GM18526 (cell line): Measurements from ENCODE around the gene CAST.

Source experiments
- POLR2A ChIP-seq: IDR thresholded peaks from 3 replicates; pipeline ENCODE4 v1.6.1; 2011; ENCODE audit not compliant: insufficient read length; ENCODE audit errors: extremely low read depth

Gene CAST

GRCh38 chr5:96822686-96823459 lies 160.7 kb downstream of the CAST start:
- TF ChIP-seq POLR2A = no peak

- TF ChIP-seq POLR2A = no peak
These were observed 161.8 kb downstream of the CAST start for GRCh38 chr5:96823900-96824380.
